A673 (cell line): ENCODE measurements around the gene DMBT1.

Experiments used
- EZH2 ChIP-seq: fragments of 200-600 bp; sonication (generic); IDR thresholded peaks from 2 replicates; pipeline ENCODE4 v1.6.1; 2017; ENCODE audit warnings: borderline replicate concordance, low read depth, mild to moderate bottlenecking, mixed read lengths, antibody characterized with exemption, low read length; ENCODE audit not compliant: poor library complexity, severe bottlenecking
- TF ChIP-seq, protein P1 (sequence below): fragments of 300-800, 200-600 bp; sonication (generic); conservative IDR thresholded peaks from 2 replicates; pipeline ENCODE4 v1.5.1; 2017; ENCODE audit warnings: low read depth, mild to moderate bottlenecking, antibody characterized with exemption, low read length, moderate library complexity, mixed read lengths

DNA sequence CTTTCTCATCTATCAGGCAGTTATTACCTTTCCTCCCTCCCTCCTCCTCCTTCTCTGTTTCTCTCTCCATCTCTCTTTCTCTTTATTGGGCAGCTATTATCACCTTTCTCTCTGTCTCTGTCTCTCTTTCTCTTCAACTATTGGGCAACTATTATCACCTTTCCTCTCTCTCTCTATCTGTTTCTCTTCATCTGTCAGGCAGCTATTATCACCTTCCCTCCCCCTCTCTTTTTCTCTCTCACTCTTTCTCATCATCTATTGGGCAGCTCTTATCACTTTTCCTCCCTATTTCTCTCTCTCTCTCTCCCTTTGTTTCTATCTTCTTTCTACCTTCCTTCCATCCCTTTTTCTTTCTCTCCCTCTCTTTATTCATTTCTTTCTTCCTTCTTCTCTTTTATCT, 1.2 kb downstream of the DMBT1 start:
- TF ChIP-seq, protein P1, sequence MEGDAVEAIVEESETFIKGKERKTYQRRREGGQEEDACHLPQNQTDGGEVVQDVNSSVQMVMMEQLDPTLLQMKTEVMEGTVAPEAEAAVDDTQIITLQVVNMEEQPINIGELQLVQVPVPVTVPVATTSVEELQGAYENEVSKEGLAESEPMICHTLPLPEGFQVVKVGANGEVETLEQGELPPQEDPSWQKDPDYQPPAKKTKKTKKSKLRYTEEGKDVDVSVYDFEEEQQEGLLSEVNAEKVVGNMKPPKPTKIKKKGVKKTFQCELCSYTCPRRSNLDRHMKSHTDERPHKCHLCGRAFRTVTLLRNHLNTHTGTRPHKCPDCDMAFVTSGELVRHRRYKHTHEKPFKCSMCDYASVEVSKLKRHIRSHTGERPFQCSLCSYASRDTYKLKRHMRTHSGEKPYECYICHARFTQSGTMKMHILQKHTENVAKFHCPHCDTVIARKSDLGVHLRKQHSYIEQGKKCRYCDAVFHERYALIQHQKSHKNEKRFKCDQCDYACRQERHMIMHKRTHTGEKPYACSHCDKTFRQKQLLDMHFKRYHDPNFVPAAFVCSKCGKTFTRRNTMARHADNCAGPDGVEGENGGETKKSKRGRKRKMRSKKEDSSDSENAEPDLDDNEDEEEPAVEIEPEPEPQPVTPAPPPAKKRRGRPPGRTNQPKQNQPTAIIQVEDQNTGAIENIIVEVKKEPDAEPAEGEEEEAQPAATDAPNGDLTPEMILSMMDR = no peak
- TF ChIP-seq EZH2 = no peak
